WTC11 (cell line): ENCODE measurements around the gene FAM200A. TPM values are rescaled to one million over a fixed set of nuclear protein-coding genes. Genes with fewer than 3 reads are reported as not detected.
"Not testable (repeated sequence)": the region's sequence is repeated elsewhere in the genome, so short reads cannot be mapped to it uniquely, and the experiment has no call there.

Experiments
- ATAC-seq: fragments of 200-7000 bp; cut with Tn5 transposase; 2 replicates; pipeline ENCODE4 v1.10.0; 2021; ENCODE audit warnings: mild to moderate bottlenecking, moderate library complexity
- CTCF ChIA-PET: fragments of 300-600 bp; sonication (Branson Sonifier 250); formaldehyde crosslinking; loops from one replicate; lab custom pipeline; 2021; ENCODE audit warnings: antibody characterized with exemption; lab: Charles Lee
- POLR2A ChIA-PET: fragments of 350-600 bp; sonication (Branson Sonifier 250); formaldehyde crosslinking; loops from one replicate; lab custom pipeline; 2021; ENCODE audit warnings: antibody characterized with exemption; lab: Charles Lee
- DNase-seq: peaks from one replicate; pipeline ENCODE4 v3.0.0; 2021; ENCODE audit warnings: low spot score
- H3K27ac Mint-ChIP-seq: 2 replicates; pipeline ENCODE4 v1.8.0; 2021; ENCODE audit warnings: mixed read lengths
- H3K27me3 Mint-ChIP-seq: 2 replicates; pipeline ENCODE4 v1.8.0; 2021; ENCODE audit warnings: low read depth, mild to moderate bottlenecking, moderate library complexity, mixed read lengths
- H3K36me3 Mint-ChIP-seq: 2 replicates; pipeline ENCODE4 v1.8.0; 2021; ENCODE audit warnings: mixed read lengths
- H3K4me1 Mint-ChIP-seq: 2 replicates; pipeline ENCODE4 v1.8.0; 2022; ENCODE audit warnings: mixed read lengths
- H3K4me3 Mint-ChIP-seq: 2 replicates; pipeline ENCODE4 v1.8.0; 2021; ENCODE audit warnings: mild to moderate bottlenecking, moderate library complexity, mixed read lengths
- H3K9me3 Mint-ChIP-seq: 2 replicates; pipeline ENCODE4 v1.8.0; 2021; ENCODE audit warnings: mixed read lengths
- CREB1 ChIP-seq: sonication (generic); formaldehyde crosslinking; IDR thresholded peaks from 2 replicates; pipeline ENCODE4 v1.8.0; 2023; ENCODE audit warnings: mild to moderate bottlenecking, missing genetic modification reagents
- CTCF ChIP-seq: fragments of 200-600 bp; IDR thresholded peaks from 2 replicates; pipeline ENCODE4 v1.8.0; 2022; ENCODE audit warnings: antibody characterized with exemption
- FOXK1 ChIP-seq: sonication (generic); formaldehyde crosslinking; IDR thresholded peaks from 2 replicates; pipeline ENCODE4 v1.8.0; 2022; ENCODE audit warnings: mild to moderate bottlenecking, moderate library complexity, missing genetic modification reagents
- FOXP1 ChIP-seq: sonication (generic); formaldehyde crosslinking; IDR thresholded peaks from 2 replicates; pipeline ENCODE4 v1.8.0; 2022; ENCODE audit warnings: missing genetic modification reagents, mild to moderate bottlenecking, moderate library complexity, borderline replicate concordance
- MYBL2 ChIP-seq: sonication (generic); formaldehyde crosslinking; IDR thresholded peaks from 2 replicates; pipeline ENCODE4 v1.8.1; 2023; ENCODE audit warnings: mild to moderate bottlenecking, moderate library complexity, missing genetic modification reagents
- RELA ChIP-seq: sonication (generic); formaldehyde crosslinking; IDR thresholded peaks from 2 replicates; pipeline ENCODE4 v1.8.1; 2022; ENCODE audit warnings: missing genetic modification reagents, mild to moderate bottlenecking, borderline replicate concordance
- SOX15 ChIP-seq: fragments of 250-450 bp; sonication (Bioruptor Pico); IDR thresholded peaks from 2 replicates; pipeline ENCODE4 v1.9.0; 2021; ENCODE audit warnings: mild to moderate bottlenecking
- SP1 ChIP-seq: sonication (generic); formaldehyde crosslinking; conservative IDR thresholded peaks from 2 replicates; pipeline ENCODE4 v1.8.1; 2022; ENCODE audit warnings: missing genetic modification reagents
- TEAD1 ChIP-seq: sonication (generic); formaldehyde crosslinking; IDR thresholded peaks from 2 replicates; pipeline ENCODE4 v1.8.0; 2022; ENCODE audit warnings: mild to moderate bottlenecking, missing genetic modification reagents
- TP53 ChIP-seq: sonication (generic); formaldehyde crosslinking; IDR thresholded peaks from 2 replicates; pipeline ENCODE4 v1.8.1; 2023; ENCODE audit warnings: mild to moderate bottlenecking, missing genetic modification reagents
- ZNF121 ChIP-seq: sonication (generic); formaldehyde crosslinking; IDR thresholded peaks from 2 replicates; pipeline ENCODE4 v1.8.0; 2023; ENCODE audit warnings: missing genetic modification reagents
- ZNF263 ChIP-seq: sonication (generic); formaldehyde crosslinking; IDR thresholded peaks from 2 replicates; pipeline ENCODE4 v1.8.1; 2022; ENCODE audit warnings: low read depth, mild to moderate bottlenecking, moderate library complexity, missing genetic modification reagents
- ZNF281 ChIP-seq: sonication (generic); formaldehyde crosslinking; IDR thresholded peaks from 2 replicates; pipeline ENCODE4 v1.8.0; 2023; ENCODE audit warnings: mild to moderate bottlenecking, missing genetic modification reagents
- ZNF423 ChIP-seq: fragments of 250-450 bp; sonication (Bioruptor Pico); IDR thresholded peaks from 2 replicates; pipeline ENCODE4 v2.1.2; 2022; ENCODE audit warnings: mild to moderate bottlenecking, moderate library complexity
- total RNA-seq: library from RNA; stranded (reverse); gene quantifications from 3 replicates; pipeline ENCODE4 v1.2.3, GENCODE V29; 2021
- TF ChIP-seq, protein P1 (sequence below): sonication (generic); formaldehyde crosslinking; IDR thresholded peaks from 2 replicates; pipeline ENCODE4 v1.8.0; 2023; ENCODE audit warnings: missing genetic modification reagents, mild to moderate bottlenecking, borderline replicate concordance
- TF ChIP-seq, protein P2 (sequence below): sonication (generic); formaldehyde crosslinking; IDR thresholded peaks from 2 replicates; pipeline ENCODE4 v1.8.0; 2022; ENCODE audit warnings: mild to moderate bottlenecking, missing genetic modification reagents
- TF ChIP-seq, protein P3 (sequence below): sonication (generic); formaldehyde crosslinking; IDR thresholded peaks from 2 replicates; pipeline ENCODE4 v1.8.0; 2022; ENCODE audit warnings: mild to moderate bottlenecking, missing genetic modification reagents

FAM200A gene
- total RNA-seq, 1 experiment from 2014 or later, result 5.9 TPM

DNA sequence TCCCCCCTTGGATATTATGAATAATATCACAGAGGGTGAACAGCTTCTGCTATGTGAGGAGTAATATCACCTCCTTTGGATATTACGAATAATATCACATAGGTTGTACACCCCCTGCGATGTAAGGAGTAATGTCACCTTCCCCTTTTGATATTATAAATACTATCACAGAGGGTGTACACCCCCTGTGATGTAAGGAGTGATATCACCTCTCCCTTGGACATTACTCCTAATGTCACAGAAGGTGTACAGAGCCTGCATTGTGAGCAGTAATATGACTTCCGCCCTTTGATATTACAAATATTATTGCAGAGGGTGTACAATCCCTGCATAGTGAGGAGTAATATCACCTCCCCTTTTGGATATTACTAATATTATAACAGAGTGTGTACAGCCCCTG lies 37.0 kb upstream of the FAM200A start:
- Mint-ChIP-seq H3K9me3 (peaks cover 38% of the 10 kb centered on the region), H3K36me3 (no peaks in the 10 kb centered on the region), H3K27ac (no peak overlapping the region), H3K27me3 (no peaks in the 10 kb centered on the region; the same call in 1 of the 2 replicates), H3K4me1 (no peaks in the 10 kb centered on the region), H3K4me3 (no peak overlapping the region)
- CTCF ChIA-PET, result no interaction called here
- DNase-seq (no peak), ATAC-seq (no peak)
- POLR2A ChIA-PET, result no interaction called here
- TF ChIP-seq RELA (CRISPR knock-in tag), result no peak

GRCh38 chr7:99580778-99581332 lies 28.9 kb upstream of the FAM200A start:
- H3K27ac Mint-ChIP-seq, result peak overlapping the region; percentile 93
- not testable (repeated sequence) for DNase-seq, ATAC-seq, H3K36me3 Mint-ChIP-seq, H3K9me3 Mint-ChIP-seq, H3K27me3 Mint-ChIP-seq
- POLR2A ChIA-PET, result interaction anchor here (0.6 to 1.1 kb wide), 2 partner anchors 81 to 554 kb away, joined by 4 read pairs; partner anchors contain the start of gene ZNF394
- CTCF ChIA-PET, result interaction anchor here (0.6 to 1.8 kb wide), 10 partner anchors 18 to 413 kb away, joined by 3 to 16 read pairs (median 4); partner anchors contain the start of genes ZKSCAN5, ZNF394, ZNF655 and ZSCAN25
- TF ChIP-seq ZNF121, result 0 out of 2 replicates have a peak, but pooled peaks have one; percentile 28
- peak overlapping the region; percentile 92 for H3K4me3 Mint-ChIP-seq
- H3K4me1 Mint-ChIP-seq, result peaks cover 17% of the 10 kb centered on the region

DNA sequence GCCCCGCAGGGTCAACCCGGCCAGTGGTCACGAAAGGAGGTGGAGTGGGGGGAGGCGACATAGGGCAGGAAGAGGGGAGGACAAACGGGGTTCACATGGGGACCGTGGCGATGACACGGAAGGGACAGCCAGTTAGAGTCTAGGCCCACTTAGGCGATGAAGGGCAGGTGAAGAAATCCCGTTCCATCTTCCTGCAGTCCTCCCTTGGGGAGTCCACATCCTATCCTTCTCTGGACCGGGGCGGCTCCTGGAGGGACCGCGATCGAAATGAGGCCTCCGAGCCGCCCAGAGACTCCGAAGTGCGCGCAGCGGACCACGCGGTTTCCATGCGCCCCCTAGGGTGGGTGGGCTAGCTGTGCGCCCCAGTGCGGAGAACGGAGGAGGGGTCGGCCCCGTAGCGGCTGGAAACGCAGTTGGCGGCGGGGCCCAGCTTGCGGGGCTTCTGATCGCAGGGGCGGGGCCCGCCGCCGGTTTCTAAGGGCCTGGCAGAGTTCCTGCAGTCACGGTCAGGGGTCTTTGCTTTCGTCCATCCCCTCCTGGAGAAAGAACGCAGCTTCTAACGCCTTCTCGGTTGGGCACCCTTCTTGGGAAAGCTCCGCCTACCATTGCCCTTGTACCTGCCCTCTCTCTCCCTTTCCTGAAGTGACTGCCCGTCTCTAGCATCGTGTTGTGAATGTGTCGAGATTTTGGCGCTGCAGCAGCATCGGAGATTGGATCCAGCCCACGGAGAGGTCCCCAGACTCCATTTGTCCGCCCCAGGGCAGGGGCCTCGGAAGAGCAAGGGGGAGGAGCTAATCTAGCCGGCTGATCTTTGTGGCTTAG lies 28.3 kb upstream of the FAM200A start:
- ChIA-PET POLR2A (interaction anchor here (0.7 to 1.1 kb wide), 2 partner anchors 66 to 80 kb away, joined by 3 to 4 read pairs; partner anchors contain the start of gene ZNF394), CTCF (interaction anchor here (0.6 to 1.8 kb wide), 10 partner anchors 19 to 414 kb away, joined by 3 to 16 read pairs (median 4); partner anchors contain the start of genes ZKSCAN5, ZNF394, ZNF655 and ZSCAN25)
- H3K4me3 Mint-ChIP-seq, result peak overlapping the region; percentile 92
- H3K27me3 Mint-ChIP-seq, result no peaks in the 10 kb centered on the region; the same call in 1 of the 2 replicates
- DNase-seq (peak; percentile 81), ATAC-seq (peak; percentile 81)
- H3K4me1 Mint-ChIP-seq, result peaks cover 24% of the 10 kb centered on the region
- H3K27ac Mint-ChIP-seq, result peak overlapping the region; percentile 93
- 0 out of 2 replicates have a peak, but pooled peaks cover 3% of the 10 kb centered on the region for H3K9me3 Mint-ChIP-seq
- H3K36me3 Mint-ChIP-seq, result no peaks in the 10 kb centered on the region
- TF ChIP-seq CREB1 (CRISPR knock-in tag), result 0 out of 2 replicates have a peak, but pooled peaks have one; percentile 43
- 0 out of 2 replicates have a peak, but pooled peaks have one; percentile 6 for TF ChIP-seq ZNF281 (CRISPR knock-in tag)
- TF ChIP-seq ZNF423, result peak; percentile 90
- TF ChIP-seq, protein P1, sequence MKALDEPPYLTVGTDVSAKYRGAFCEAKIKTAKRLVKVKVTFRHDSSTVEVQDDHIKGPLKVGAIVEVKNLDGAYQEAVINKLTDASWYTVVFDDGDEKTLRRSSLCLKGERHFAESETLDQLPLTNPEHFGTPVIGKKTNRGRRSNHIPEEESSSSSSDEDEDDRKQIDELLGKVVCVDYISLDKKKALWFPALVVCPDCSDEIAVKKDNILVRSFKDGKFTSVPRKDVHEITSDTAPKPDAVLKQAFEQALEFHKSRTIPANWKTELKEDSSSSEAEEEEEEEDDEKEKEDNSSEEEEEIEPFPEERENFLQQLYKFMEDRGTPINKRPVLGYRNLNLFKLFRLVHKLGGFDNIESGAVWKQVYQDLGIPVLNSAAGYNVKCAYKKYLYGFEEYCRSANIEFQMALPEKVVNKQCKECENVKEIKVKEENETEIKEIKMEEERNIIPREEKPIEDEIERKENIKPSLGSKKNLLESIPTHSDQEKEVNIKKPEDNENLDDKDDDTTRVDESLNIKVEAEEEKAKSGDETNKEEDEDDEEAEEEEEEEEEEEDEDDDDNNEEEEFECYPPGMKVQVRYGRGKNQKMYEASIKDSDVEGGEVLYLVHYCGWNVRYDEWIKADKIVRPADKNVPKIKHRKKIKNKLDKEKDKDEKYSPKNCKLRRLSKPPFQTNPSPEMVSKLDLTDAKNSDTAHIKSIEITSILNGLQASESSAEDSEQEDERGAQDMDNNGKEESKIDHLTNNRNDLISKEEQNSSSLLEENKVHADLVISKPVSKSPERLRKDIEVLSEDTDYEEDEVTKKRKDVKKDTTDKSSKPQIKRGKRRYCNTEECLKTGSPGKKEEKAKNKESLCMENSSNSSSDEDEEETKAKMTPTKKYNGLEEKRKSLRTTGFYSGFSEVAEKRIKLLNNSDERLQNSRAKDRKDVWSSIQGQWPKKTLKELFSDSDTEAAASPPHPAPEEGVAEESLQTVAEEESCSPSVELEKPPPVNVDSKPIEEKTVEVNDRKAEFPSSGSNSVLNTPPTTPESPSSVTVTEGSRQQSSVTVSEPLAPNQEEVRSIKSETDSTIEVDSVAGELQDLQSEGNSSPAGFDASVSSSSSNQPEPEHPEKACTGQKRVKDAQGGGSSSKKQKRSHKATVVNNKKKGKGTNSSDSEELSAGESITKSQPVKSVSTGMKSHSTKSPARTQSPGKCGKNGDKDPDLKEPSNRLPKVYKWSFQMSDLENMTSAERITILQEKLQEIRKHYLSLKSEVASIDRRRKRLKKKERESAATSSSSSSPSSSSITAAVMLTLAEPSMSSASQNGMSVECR (CRISPR knock-in tag), result peak; percentile 56; the same call in 1 of the 2 replicates
- TF ChIP-seq TP53 (CRISPR knock-in tag), result 0 out of 2 replicates have a peak, but pooled peaks have one; percentile 38
- TF ChIP-seq TEAD1 (CRISPR knock-in tag), result 0 out of 2 replicates have a peak, but pooled peaks have one; percentile 34
- TF ChIP-seq SP1 (CRISPR knock-in tag), result no peak
- TF ChIP-seq, protein P2, sequence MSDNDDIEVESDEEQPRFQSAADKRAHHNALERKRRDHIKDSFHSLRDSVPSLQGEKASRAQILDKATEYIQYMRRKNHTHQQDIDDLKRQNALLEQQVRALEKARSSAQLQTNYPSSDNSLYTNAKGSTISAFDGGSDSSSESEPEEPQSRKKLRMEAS, result peak; percentile 94
- 0 out of 2 replicates have a peak, but pooled peaks have one; percentile 51 for TF ChIP-seq ZNF263 (CRISPR knock-in tag)
- TF ChIP-seq FOXP1 (CRISPR knock-in tag), result peak; percentile 36; the same call in 1 of the 2 replicates
- peak; percentile 15; the same call in 1 of the 2 replicates for TF ChIP-seq FOXK1
- TF ChIP-seq SOX15 (CRISPR knock-in tag), result no peak
- TF ChIP-seq MYBL2 (CRISPR knock-in tag), result 0 out of 2 replicates have a peak, but pooled peaks have one; percentile 34
- TF ChIP-seq, protein P3, sequence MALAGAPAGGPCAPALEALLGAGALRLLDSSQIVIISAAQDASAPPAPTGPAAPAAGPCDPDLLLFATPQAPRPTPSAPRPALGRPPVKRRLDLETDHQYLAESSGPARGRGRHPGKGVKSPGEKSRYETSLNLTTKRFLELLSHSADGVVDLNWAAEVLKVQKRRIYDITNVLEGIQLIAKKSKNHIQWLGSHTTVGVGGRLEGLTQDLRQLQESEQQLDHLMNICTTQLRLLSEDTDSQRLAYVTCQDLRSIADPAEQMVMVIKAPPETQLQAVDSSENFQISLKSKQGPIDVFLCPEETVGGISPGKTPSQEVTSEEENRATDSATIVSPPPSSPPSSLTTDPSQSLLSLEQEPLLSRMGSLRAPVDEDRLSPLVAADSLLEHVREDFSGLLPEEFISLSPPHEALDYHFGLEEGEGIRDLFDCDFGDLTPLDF (CRISPR knock-in tag), result 0 out of 2 replicates have a peak, but pooled peaks have one; percentile 26
- TF ChIP-seq CTCF, result peak; percentile 58; the same call in 1 of the 2 replicates
